ENCODE measurements around the gene SCARF2. TPM values are rescaled to one million over a fixed set of nuclear protein-coding genes. Genes with fewer than 3 reads are reported as not detected.
A peak's percentile ranks its signal among the peaks of the same experiment; 100 is the strongest.

The SCARF2 gene
- total and polyA plus RNA-seq, 2 donors (not counting 1 experiment from before 2014, with no cell fraction given): 0.86 to 1.3 TPM

DNA sequence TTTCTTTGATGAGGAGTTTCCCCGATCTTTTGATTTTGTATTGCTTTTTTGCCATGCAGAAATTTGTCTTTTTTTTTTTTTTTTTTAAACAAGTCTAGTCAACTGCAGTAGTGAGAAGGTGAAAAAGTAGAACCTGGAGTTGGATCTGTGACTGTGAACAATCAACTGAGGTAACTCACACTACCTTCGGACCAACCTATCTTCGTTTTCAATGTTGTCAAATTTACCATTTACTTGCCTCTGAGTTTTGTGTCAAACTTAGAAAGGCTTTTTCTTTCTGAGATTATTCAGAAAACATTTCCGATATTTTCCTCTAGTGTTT lies 37.5 kb upstream of the SCARF2 start:
- ChIA-PET CTCF (no interaction called here), POLR2A (no interaction called here)
- Mint-ChIP-seq H3K4me3 (no peak overlapping the region), H3K4me1 (no peaks in the 10 kb centered on the region), H3K9me3 (ENCODE audit: insufficient read depth) (no peaks in the 10 kb centered on the region), H3K27me3 (no peaks in the 10 kb centered on the region), H3K27ac (no peak overlapping the region)
- no peak overlapping the region for H3K9ac ChIP-seq (ENCODE audit: low read length)
- H3K4me3 ChIP-seq (ENCODE audit: control extremely low read depth in 1 of 5, extremely low read depth in 1 of 5, insufficient read depth in 1 of 5, low read depth in 2 of 5, low read length in 4 of 5): no peak overlapping the region
- H4K20me1 ChIP-seq (ENCODE audit: control insufficient read depth, insufficient read depth, low read length, poor library complexity, severe bottlenecking): no peaks in the 10 kb centered on the region
- no peaks in the 10 kb centered on the region for H3K9me3 ChIP-seq (ENCODE audit: control extremely low read depth in 1 of 3, control insufficient read depth in 2 of 3, insufficient read depth in 1 of 3, low read length in 2 of 3)
- ATAC-seq (ENCODE audit: low read depth) (no peak), DNase-seq (no peak)
- no peak overlapping the region for H3K27ac ChIP-seq (ENCODE audit: low read length in 2 of 2)
- H3K27me3 ChIP-seq (replicated peaks in 1 of 4; ENCODE audit: control extremely low read depth in 1 of 4, control insufficient read depth in 3 of 4, insufficient read depth in 4 of 4, low read length in 3 of 4): no peaks in the 10 kb centered on the region
- peaks cover 2% of the 10 kb centered on the region for H3K79me2 ChIP-seq (ENCODE audit: control insufficient read depth, insufficient read depth, low read length)
- H3K4me2 ChIP-seq (replicated peaks; ENCODE audit: low read depth, low read length, poor library complexity, severe bottlenecking): no peak overlapping the region
- TF ChIP-seq, protein P1, sequence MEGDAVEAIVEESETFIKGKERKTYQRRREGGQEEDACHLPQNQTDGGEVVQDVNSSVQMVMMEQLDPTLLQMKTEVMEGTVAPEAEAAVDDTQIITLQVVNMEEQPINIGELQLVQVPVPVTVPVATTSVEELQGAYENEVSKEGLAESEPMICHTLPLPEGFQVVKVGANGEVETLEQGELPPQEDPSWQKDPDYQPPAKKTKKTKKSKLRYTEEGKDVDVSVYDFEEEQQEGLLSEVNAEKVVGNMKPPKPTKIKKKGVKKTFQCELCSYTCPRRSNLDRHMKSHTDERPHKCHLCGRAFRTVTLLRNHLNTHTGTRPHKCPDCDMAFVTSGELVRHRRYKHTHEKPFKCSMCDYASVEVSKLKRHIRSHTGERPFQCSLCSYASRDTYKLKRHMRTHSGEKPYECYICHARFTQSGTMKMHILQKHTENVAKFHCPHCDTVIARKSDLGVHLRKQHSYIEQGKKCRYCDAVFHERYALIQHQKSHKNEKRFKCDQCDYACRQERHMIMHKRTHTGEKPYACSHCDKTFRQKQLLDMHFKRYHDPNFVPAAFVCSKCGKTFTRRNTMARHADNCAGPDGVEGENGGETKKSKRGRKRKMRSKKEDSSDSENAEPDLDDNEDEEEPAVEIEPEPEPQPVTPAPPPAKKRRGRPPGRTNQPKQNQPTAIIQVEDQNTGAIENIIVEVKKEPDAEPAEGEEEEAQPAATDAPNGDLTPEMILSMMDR (IDR thresholded peaks at IDR 0.05): no peak
- no peak for TF ChIP-seq EZH2 (IDR thresholded peaks at IDR 0.05; ENCODE audit: borderline replicate concordance, insufficient read depth, low read depth, low read length, poor library complexity, severe bottlenecking)
- no peaks in the 10 kb centered on the region for H3K4me1 ChIP-seq (ENCODE audit: control insufficient read depth in 2 of 2, insufficient read depth in 2 of 2, low read length in 2 of 2)
- intact Hi-C loops (cut with micrococcal nuclease): no loop called here
- WGBS (ENCODE audit: insufficient coverage): no CpG with 5 or more reads among the region's 4 CpGs
- H3K36me3 ChIP-seq (replicated peaks in 1 of 2; ENCODE audit: control extremely low read depth in 1 of 2, control insufficient read depth in 1 of 2, extremely low read depth in 1 of 2, insufficient read depth in 2 of 2, low read length in 1 of 2): peaks cover 0 to 13% of the 10 kb centered on the region in 2 experiments
- H2AFZ ChIP-seq (ENCODE audit: insufficient read depth, low read depth, low read length, poor library complexity, severe bottlenecking): no peak overlapping the region

DNA sequence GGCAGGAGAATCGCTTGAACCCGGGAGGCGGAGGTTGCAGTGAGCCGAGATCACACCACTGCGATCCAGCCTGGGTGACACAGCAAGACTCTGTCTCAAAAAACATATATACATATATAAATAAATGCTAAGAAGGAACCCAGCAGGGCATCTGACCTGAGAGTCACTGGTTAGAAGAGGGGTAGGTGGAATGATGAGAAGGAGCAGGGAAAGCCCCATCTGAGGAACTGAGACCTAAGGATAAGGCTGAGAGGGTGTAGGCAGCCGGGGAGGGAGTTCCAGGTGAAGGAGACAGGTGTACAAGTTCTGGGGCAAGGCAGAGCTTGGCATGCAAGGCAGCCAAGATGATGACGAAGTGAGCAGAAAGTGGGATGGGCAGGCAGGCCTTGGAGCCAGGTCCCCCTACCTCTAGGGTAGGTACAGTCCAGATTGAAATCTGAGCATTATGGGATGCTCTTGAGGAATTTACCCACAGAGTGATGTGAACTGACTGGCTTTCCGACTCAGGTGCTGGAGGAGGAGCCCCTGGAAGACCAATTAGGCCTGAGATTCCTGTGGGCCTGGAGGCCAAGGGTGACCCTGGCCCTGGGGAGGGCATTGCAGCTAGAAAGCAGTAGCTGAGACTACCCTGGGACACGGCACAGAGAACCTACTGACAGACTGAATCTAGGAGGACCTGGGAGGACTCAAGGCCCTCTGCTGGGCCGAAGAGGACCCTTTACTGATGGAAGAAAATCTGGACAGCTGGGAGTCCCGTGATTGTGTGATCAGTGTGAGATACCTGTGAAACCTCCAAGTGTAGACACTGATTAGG lies 35.2 kb upstream of the SCARF2 start:
- Mint-ChIP-seq H3K4me1 (peaks cover 5% of the 10 kb centered on the region), H3K27me3 (no peaks in the 10 kb centered on the region), H3K9me3 (ENCODE audit: insufficient read depth) (no peaks in the 10 kb centered on the region), H3K27ac (peak overlapping the region; percentile 26), H3K4me3 (no peak overlapping the region)
- Histone ChIP-seq H2AFZ (ENCODE audit: insufficient read depth, low read depth, low read length, poor library complexity, severe bottlenecking) (no peak overlapping the region), H4K20me1 (ENCODE audit: control insufficient read depth, insufficient read depth, low read length, poor library complexity, severe bottlenecking) (no peaks in the 10 kb centered on the region), H3K9me3 (ENCODE audit: control extremely low read depth in 1 of 3, control insufficient read depth in 2 of 3, insufficient read depth in 1 of 3, low read length in 2 of 3) (no peaks in the 10 kb centered on the region), H3K9ac (ENCODE audit: low read length) (no peak overlapping the region), H3K4me3 (ENCODE audit: control extremely low read depth in 1 of 5, extremely low read depth in 1 of 5, insufficient read depth in 1 of 5, low read depth in 2 of 5, low read length in 4 of 5) (no peak overlapping the region), H3K36me3 (replicated peaks in 1 of 2; ENCODE audit: control extremely low read depth in 1 of 2, control insufficient read depth in 1 of 2, extremely low read depth in 1 of 2, insufficient read depth in 2 of 2, low read length in 1 of 2) (peaks cover 0 to 27% of the 10 kb centered on the region in 2 experiments), H3K27ac (ENCODE audit: low read length in 2 of 2) (no peak overlapping the region), H3K79me2 (ENCODE audit: control insufficient read depth, insufficient read depth, low read length) (no peaks in the 10 kb centered on the region), H3K4me2 (replicated peaks; ENCODE audit: low read depth, low read length, poor library complexity, severe bottlenecking) (no peak overlapping the region), H3K4me1 (ENCODE audit: control insufficient read depth in 2 of 2, insufficient read depth in 2 of 2, low read length in 2 of 2) (no peaks in the 10 kb centered on the region), H3K27me3 (replicated peaks in 1 of 4; ENCODE audit: control extremely low read depth in 1 of 4, control insufficient read depth in 3 of 4, insufficient read depth in 4 of 4, low read length in 3 of 4) (no peaks in the 10 kb centered on the region)
- ChIA-PET CTCF (no interaction called here), POLR2A (no interaction called here)
- intact Hi-C loops (cut with micrococcal nuclease): no loop called here
- ATAC-seq (ENCODE audit: low read depth) (no peak), DNase-seq (no peak)
- TF ChIP-seq, protein P1 (IDR thresholded peaks at IDR 0.05): no peak
- no peak for TF ChIP-seq EZH2 (IDR thresholded peaks at IDR 0.05; ENCODE audit: borderline replicate concordance, insufficient read depth, low read depth, low read length, poor library complexity, severe bottlenecking)
- 94% methylated on average over 4 of the region's 11 CpGs for WGBS (ENCODE audit: insufficient coverage)

Data from B cell (primary cell).